Left lung (tissue), 10 donors: ENCODE results near the gene DIP2C. TPM values are rescaled to one million over a fixed set of nuclear protein-coding genes. Genes with fewer than 3 reads are reported as not detected.

ENCODE experiments used
- ATAC-seq: fragments of 200-7000 bp; cut with Tn5 transposase; one replicate; pipeline ENCODE4 v1.9.1; 2020; ENCODE audit warnings: moderate library complexity
- DNase-seq, 4 donors: peaks; one replicate each; pipeline ENCODE4 v3.0.0-alpha.2; 2013 to 2020
- H3K27ac ChIP-seq, 2 donors: fragments of 200-600 bp; sonication (generic) in 1 of 2; one replicate each; pipeline versions ENCODE4 v1.5.0 to v1.8.0; 2020 to 2021
- H3K27me3 ChIP-seq, 2 donors: fragments of 200-600 bp; sonication (generic) in 1 of 2; one replicate each; pipeline versions ENCODE4 v1.5.0 to v1.8.0; 2020 to 2021
- H3K36me3 ChIP-seq, 2 donors: fragments of 200-600 bp; sonication (generic) in 1 of 2; one replicate each; pipeline versions ENCODE4 v1.5.0 to v1.8.0; 2020 to 2021
- H3K4me1 ChIP-seq, 2 donors: fragments of 200-600 bp; one replicate each; pipeline ENCODE4 v1.8.0; 2021
- H3K4me3 ChIP-seq, 2 donors: fragments of 200-600 bp; sonication (generic) in 1 of 2; one replicate each; pipeline versions ENCODE4 v1.5.0 to v1.8.0; 2020 to 2021; ENCODE audit warnings: mild to moderate bottlenecking in 1 of 2
- H3K9me3 ChIP-seq, 2 donors: fragments of 200-600 bp; sonication (generic) in 1 of 2; one replicate each; pipeline versions ENCODE4 v1.5.0 to v1.8.0; 2020 to 2021
- CTCF ChIP-seq, 2 donors: fragments of 200-600 bp; sonication (generic) in 1 of 2; IDR thresholded peaks; one replicate each; pipeline versions ENCODE4 v1.5.0 to v1.8.0; 2021; ENCODE audit warnings: antibody characterized with exemption in 2 of 2
- intact Hi-C, 2 donors: fragments of 100-400 bp; cut with DNase I; formaldehyde crosslinking; loops; one replicate each; pipeline versions ENCODE4 v1.11.2 to v1.14.2; 2022
- polyA plus RNA-seq, 6 donors: library from polyadenylated mRNA; unstranded; fragments of 120-200 nt; gene quantifications; one replicate each; pipeline ENCODE4 v1.2.1, GENCODE V29; 2013; ENCODE audit not compliant: insufficient read length in 6 of 6
- total RNA-seq, 2 donors: library from RNA; stranded (reverse); fragmentation: NEBNext Ultra II Directional; extraction: Animal tissue kit (Norgen Biotek cat#: 25700); gene quantifications; one replicate each; pipeline ENCODE4 v1.2.1, GENCODE V29; 2021
- donor health status: DM: no; HTN: yes; CAD: no.
- donor health status: DM: no; HTN: no; CAD: no.

Gene DIP2C
- total and polyA plus RNA-seq, 8 donors: 10.5 to 22.5 (median 19.5) TPM

- intact Hi-C loops: no loop called here
- Histone ChIP-seq H3K27me3 (no peaks in the 10 kb centered on the region), H3K4me3 (no peak overlapping the region), H3K4me1 (no peaks in the 10 kb centered on the region), H3K27ac (no peak overlapping the region), H3K9me3 (no peaks in the 10 kb centered on the region), H3K36me3 (peaks cover 0 to 4% of the 10 kb centered on the region in 2 donors)
- DNase-seq: no peak
- TF ChIP-seq CTCF (IDR thresholded peaks at IDR 0.05): no peak
- ATAC-seq: no peak
These were observed 395.8 kb downstream of the DIP2C start for GRCh38 chr10:293636-294035.

- Histone ChIP-seq H3K4me3 (no peak overlapping the region), H3K36me3 (peaks cover 0 to 4% of the 10 kb centered on the region in 2 donors), H3K27me3 (no peaks in the 10 kb centered on the region), H3K4me1 (no peaks in the 10 kb centered on the region), H3K9me3 (no peaks in the 10 kb centered on the region), H3K27ac (no peak overlapping the region)
- ATAC-seq: no peak
- intact Hi-C loops: no loop called here
- TF ChIP-seq CTCF (IDR thresholded peaks at IDR 0.05): no peak
- DNase-seq: no peak
These were observed 399.3 kb downstream of the DIP2C start for GRCh38 chr10:290026-290725.

DNA sequence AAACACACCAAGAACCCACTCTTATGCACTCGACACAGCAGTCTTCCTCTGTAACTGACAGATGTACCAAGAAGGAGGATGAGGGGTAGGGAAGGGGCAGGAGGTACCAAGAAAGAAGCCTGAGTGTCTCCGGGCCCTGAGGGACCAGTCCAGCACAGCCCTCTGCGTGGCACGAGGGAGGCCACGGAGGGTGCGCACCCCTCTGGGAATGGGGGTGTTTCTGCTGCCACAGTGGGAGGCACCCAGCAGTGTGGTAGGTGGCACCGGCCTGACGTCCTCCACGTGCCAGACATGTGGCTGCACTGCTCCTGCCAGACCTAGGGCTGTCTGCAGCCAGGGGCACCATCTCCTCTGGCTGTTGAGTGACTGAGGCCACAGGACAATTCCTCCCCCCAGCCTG lies 399.9 kb downstream of the DIP2C start:
- DNase-seq: no peak
- TF ChIP-seq CTCF (IDR thresholded peaks at IDR 0.05): no peak
- Histone ChIP-seq H3K4me3 (no peak overlapping the region), H3K9me3 (no peaks in the 10 kb centered on the region), H3K36me3 (peaks cover 0 to 4% of the 10 kb centered on the region in 2 donors), H3K4me1 (no peaks in the 10 kb centered on the region), H3K27me3 (no peaks in the 10 kb centered on the region), H3K27ac (no peak overlapping the region)
- intact Hi-C loops: no loop called here
- ATAC-seq: no peak

DNA sequence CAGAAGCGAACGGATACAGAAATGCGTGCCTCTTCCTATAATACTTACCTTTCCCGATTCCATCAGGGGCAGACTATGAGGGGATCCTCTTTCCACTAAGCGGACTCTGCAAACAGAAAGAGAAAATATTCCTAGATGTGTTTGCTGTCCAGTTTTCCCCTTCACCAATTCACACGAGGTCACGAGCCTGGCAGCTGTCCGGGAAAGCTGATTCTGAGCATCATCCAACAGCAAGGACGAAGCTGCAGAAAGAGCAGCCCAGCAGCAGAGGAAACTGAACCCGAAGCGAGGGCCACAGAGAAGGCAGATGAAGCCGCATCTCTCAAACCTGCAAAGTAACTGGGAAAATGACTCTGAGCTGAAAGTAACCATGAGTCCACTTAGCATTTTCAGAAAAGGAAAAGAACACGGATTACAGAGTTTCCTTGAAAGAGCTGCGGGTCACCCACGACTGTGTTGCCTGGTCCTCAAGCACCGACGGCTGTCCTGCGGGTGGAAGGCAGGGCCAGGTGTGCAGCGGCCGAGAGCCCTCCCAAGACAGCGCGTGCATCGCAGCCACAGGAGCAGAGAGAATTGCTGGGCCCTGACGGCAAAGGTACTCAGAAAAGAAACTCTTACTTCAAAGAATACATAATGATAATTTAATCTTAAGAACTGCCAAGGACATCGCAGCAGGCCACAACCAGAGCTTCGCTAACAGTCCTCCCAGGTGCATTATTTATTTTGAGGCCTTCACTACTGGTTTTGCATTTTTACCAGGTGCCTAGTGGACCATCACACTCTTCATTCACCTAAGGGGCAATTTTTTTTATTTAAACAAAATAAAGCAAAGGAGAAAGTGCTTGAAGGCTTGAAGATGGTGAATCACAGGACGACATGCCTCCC lies 400.9 kb downstream of the DIP2C start:
- no peaks in the 10 kb centered on the region for H3K27me3 ChIP-seq
- intact Hi-C loops: no loop called here
- ATAC-seq: no peak
- no peak for TF ChIP-seq CTCF (IDR thresholded peaks at IDR 0.05)
- DNase-seq: no peak
- peaks cover 0 to 4% of the 10 kb centered on the region in 2 donors for H3K36me3 ChIP-seq
- H3K27ac ChIP-seq: no peak overlapping the region
- no peaks in the 10 kb centered on the region for H3K4me1 ChIP-seq
- H3K9me3 ChIP-seq: no peaks in the 10 kb centered on the region
- H3K4me3 ChIP-seq: no peak overlapping the region

GRCh38 chr10:287814-288213 lies 401.7 kb downstream of the DIP2C start:
- no peak for DNase-seq
- ATAC-seq: no peak
- no peaks in the 10 kb centered on the region for H3K27me3 ChIP-seq
- no peaks in the 10 kb centered on the region for H3K4me1 ChIP-seq
- no peak overlapping the region for H3K4me3 ChIP-seq
- H3K27ac ChIP-seq: no peak overlapping the region
- H3K9me3 ChIP-seq: no peaks in the 10 kb centered on the region
- intact Hi-C loops: no loop called here
- peaks cover 0 to 7% of the 10 kb centered on the region in 2 donors for H3K36me3 ChIP-seq
- TF ChIP-seq CTCF (IDR thresholded peaks at IDR 0.05): no peak
